ENCODE results near the gene LRIG3.

LRIG3 gene

GRCh38 chr12:58920102-58920960 lies at the start of gene LRIG3:
Gene LRIG3, minus strand, starts transcription at chr12:58920504. Its CDS starts 269 bp downstream, at chr12:58920235.
- H2AFZ ChIP-seq (ENCODE audit: low read depth, low read length), result peak within 1 kb of the TSS; percentile 92
- no peaks in the 10 kb centered on the region for H3K27me3 ChIP-seq (ENCODE audit: insufficient read depth, low read length)
- peaks cover 25% of the 10 kb centered on the region for H3K4me1 ChIP-seq (ENCODE audit: insufficient read depth, low read length)
- H3K4me3 ChIP-seq (ENCODE audit: low read length), result peak within 1 kb of the TSS; percentile 68
- no peaks in the 10 kb centered on the region for H3K36me3 ChIP-seq (ENCODE audit: insufficient read depth, low read length)
- H3K9me3 ChIP-seq (ENCODE audit: low read length), result no peaks in the 10 kb centered on the region

DNA sequence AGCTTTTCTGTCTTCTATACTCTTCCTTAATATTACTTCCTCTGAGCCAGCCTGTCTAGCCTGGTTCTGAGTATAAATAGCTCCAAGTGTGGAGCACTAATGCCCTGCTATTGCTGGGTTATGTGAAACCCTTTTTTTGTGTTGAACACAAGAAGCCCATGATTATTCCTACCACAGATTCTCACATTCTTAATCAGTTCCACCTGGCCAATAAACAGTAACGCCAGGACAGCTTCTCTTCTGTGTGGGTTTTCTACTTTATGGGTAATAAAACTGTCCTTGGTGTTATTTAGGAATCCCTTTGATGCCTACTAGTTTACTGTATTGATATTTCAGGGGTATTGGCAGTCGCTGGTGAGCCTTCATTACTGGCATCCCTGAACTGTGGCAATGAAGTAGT lies 48.9 kb upstream of the LRIG3 start:
- Histone ChIP-seq H3K4me3 (ENCODE audit: low read length) (no peak overlapping the region), H3K4me1 (ENCODE audit: insufficient read depth, low read length) (no peaks in the 10 kb centered on the region), H2AFZ (ENCODE audit: low read depth, low read length) (no peak overlapping the region), H3K27me3 (ENCODE audit: insufficient read depth, low read length) (no peaks in the 10 kb centered on the region), H3K9me3 (ENCODE audit: low read length) (no peaks in the 10 kb centered on the region), H3K36me3 (ENCODE audit: insufficient read depth, low read length) (no peaks in the 10 kb centered on the region)

GRCh38 chr12:58967561-58967960 lies 47.3 kb upstream of the LRIG3 start:
- no peak overlapping the region for H3K4me3 ChIP-seq (ENCODE audit: low read length)
- no peaks in the 10 kb centered on the region for H3K36me3 ChIP-seq (ENCODE audit: insufficient read depth, low read length)
- H2AFZ ChIP-seq (ENCODE audit: low read depth, low read length), result no peak overlapping the region
- H3K4me1 ChIP-seq (ENCODE audit: insufficient read depth, low read length), result no peaks in the 10 kb centered on the region
- H3K27me3 ChIP-seq (ENCODE audit: insufficient read depth, low read length), result no peaks in the 10 kb centered on the region
- no peaks in the 10 kb centered on the region for H3K9me3 ChIP-seq (ENCODE audit: low read length)

DNA sequence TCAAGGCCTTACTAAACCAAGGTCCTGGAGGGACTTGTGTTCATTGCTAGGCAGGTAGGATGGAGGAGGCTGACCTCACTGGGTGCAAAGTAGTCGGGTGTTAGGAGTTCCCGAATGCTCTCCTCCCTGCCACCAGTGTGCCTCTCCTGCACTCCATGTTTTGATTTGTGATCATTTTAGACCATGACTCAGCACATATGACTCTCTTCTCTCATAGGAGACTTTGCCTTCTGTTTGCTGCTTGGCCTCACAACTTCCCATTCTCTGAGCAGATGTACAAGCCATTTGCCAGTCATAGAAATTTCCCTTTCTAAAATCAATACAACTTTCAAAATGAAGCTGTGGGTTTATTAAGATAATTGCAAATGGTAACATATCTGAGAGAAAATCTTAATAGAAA lies 46.6 kb upstream of the LRIG3 start:
- Histone ChIP-seq H3K4me3 (ENCODE audit: low read length) (no peak overlapping the region), H3K27me3 (ENCODE audit: insufficient read depth, low read length) (no peaks in the 10 kb centered on the region), H2AFZ (ENCODE audit: low read depth, low read length) (no peak overlapping the region), H3K36me3 (ENCODE audit: insufficient read depth, low read length) (no peaks in the 10 kb centered on the region), H3K4me1 (ENCODE audit: insufficient read depth, low read length) (no peaks in the 10 kb centered on the region), H3K9me3 (ENCODE audit: low read length) (no peaks in the 10 kb centered on the region)

- no peaks in the 10 kb centered on the region for H3K27me3 ChIP-seq (ENCODE audit: insufficient read depth, low read length)
- H2AFZ ChIP-seq (ENCODE audit: low read depth, low read length), result no peak overlapping the region
- H3K4me1 ChIP-seq (ENCODE audit: insufficient read depth, low read length), result peaks cover 4% of the 10 kb centered on the region
- H3K36me3 ChIP-seq (ENCODE audit: insufficient read depth, low read length), result no peaks in the 10 kb centered on the region
- no peaks in the 10 kb centered on the region for H3K9me3 ChIP-seq (ENCODE audit: low read length)
- H3K4me3 ChIP-seq (ENCODE audit: low read length), result no peak overlapping the region
Measured at GRCh38 chr12:58965568-58965967, 45.3 kb upstream of the LRIG3 start.

DNA sequence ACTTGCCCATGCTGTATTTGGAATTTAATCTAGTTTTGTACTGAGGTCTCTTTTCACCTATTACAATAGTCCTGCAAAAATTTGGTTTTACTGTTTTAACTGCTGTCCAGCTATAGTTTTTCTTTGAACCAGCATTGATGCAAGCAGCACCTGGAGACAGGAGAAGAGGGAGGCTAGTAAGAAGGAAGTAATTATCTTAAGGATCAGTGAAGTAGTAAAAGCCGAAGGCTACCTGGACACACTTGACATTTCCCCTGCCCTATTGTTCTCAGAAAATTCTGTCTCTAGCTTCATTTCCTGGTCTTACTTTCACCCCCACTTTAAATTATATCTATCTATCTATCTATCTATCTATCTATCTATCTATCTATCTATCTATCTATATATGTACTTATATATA lies 43.5 kb upstream of the LRIG3 start:
- Histone ChIP-seq H3K27me3 (ENCODE audit: insufficient read depth, low read length) (no peaks in the 10 kb centered on the region), H3K36me3 (ENCODE audit: insufficient read depth, low read length) (no peaks in the 10 kb centered on the region), H3K4me3 (ENCODE audit: low read length) (no peak overlapping the region), H2AFZ (ENCODE audit: low read depth, low read length) (no peak overlapping the region), H3K4me1 (ENCODE audit: insufficient read depth, low read length) (peaks cover 4% of the 10 kb centered on the region), H3K9me3 (ENCODE audit: low read length) (no peaks in the 10 kb centered on the region)

- Histone ChIP-seq H3K36me3 (ENCODE audit: insufficient read depth, low read length) (no peaks in the 10 kb centered on the region), H3K9me3 (ENCODE audit: low read length) (no peaks in the 10 kb centered on the region), H3K27me3 (ENCODE audit: insufficient read depth, low read length) (no peaks in the 10 kb centered on the region), H3K4me3 (ENCODE audit: low read length) (no peak overlapping the region), H3K4me1 (ENCODE audit: insufficient read depth, low read length) (peaks cover 4% of the 10 kb centered on the region), H2AFZ (ENCODE audit: low read depth, low read length) (no peak overlapping the region)
Measured at GRCh38 chr12:58961906-58962305, 41.6 kb upstream of the LRIG3 start.

GRCh38 chr12:58961166-58961565 lies 40.9 kb upstream of the LRIG3 start:
- H3K4me1 ChIP-seq (ENCODE audit: insufficient read depth, low read length), result peaks cover 4% of the 10 kb centered on the region
- H2AFZ ChIP-seq (ENCODE audit: low read depth, low read length), result no peak overlapping the region
- H3K27me3 ChIP-seq (ENCODE audit: insufficient read depth, low read length), result no peaks in the 10 kb centered on the region
- H3K4me3 ChIP-seq (ENCODE audit: low read length), result no peak overlapping the region
- H3K9me3 ChIP-seq (ENCODE audit: low read length), result no peaks in the 10 kb centered on the region
- H3K36me3 ChIP-seq (ENCODE audit: insufficient read depth, low read length), result no peaks in the 10 kb centered on the region

DNA sequence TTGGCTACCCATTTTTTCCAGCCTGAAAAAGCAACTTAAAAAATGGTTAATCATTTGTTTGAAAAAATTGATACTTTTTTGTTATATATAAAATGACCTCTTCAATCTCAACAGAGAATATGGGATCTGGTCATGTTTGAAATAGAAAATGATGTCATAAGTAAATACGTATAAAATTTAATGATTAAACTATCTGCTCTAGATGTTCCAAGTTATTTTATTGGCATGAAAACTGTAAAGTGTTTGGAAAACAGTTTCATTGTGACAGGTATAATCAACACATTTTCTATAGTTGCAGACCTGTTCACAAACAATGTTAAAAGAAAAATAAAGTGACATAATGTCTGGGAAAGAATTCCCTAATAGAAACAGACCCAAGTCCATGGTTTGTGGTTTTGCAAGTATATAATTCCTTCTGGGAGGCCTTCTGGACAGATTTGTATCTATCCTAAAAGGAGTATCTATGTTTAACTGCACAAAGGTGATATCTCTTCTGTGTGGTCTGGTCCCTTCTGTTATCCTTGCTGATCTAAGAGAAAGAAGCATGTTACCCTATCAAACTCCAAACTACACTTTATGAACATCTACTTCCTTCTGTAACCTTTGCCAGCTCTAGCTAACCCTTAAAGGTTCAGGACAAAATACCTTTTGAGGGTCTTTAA lies 39.5 kb upstream of the LRIG3 start:
- Histone ChIP-seq H3K9me3 (ENCODE audit: low read length) (no peaks in the 10 kb centered on the region), H2AFZ (ENCODE audit: low read depth, low read length) (no peak overlapping the region), H3K4me1 (ENCODE audit: insufficient read depth, low read length) (peaks cover 4% of the 10 kb centered on the region), H3K27me3 (ENCODE audit: insufficient read depth, low read length) (no peaks in the 10 kb centered on the region), H3K36me3 (ENCODE audit: insufficient read depth, low read length) (no peaks in the 10 kb centered on the region), H3K4me3 (ENCODE audit: low read length) (no peak overlapping the region)

GRCh38 chr12:58957298-58957697 lies 37.0 kb upstream of the LRIG3 start:
- no peaks in the 10 kb centered on the region for H3K36me3 ChIP-seq (ENCODE audit: insufficient read depth, low read length)
- H3K4me3 ChIP-seq (ENCODE audit: low read length), result no peak overlapping the region
- H3K27me3 ChIP-seq (ENCODE audit: insufficient read depth, low read length), result no peaks in the 10 kb centered on the region
- no peak overlapping the region for H2AFZ ChIP-seq (ENCODE audit: low read depth, low read length)
- H3K9me3 ChIP-seq (ENCODE audit: low read length), result no peaks in the 10 kb centered on the region
- peaks cover 4% of the 10 kb centered on the region for H3K4me1 ChIP-seq (ENCODE audit: insufficient read depth, low read length)

DNA sequence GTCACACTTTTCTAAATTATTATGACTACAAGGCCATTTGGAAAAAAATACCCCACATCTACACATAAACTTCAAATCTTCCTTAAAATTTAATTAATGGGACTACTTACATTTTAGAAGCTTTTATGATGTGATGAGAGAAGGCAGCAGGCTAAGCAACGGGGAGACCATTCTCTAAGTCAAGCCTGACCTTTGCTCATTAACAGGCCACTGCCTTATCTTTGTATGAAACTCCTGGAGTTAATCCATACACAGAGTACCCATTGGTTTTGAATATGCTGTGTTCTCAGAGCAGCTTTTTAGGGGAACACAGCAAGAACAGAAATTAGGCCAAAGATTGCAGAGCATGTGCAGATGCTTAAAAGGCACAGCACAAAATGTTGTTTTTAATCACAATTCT lies 35.5 kb upstream of the LRIG3 start:
- Histone ChIP-seq H2AFZ (ENCODE audit: low read depth, low read length) (no peak overlapping the region), H3K27me3 (ENCODE audit: insufficient read depth, low read length) (no peaks in the 10 kb centered on the region), H3K4me1 (ENCODE audit: insufficient read depth, low read length) (no peaks in the 10 kb centered on the region), H3K4me3 (ENCODE audit: low read length) (no peak overlapping the region), H3K36me3 (ENCODE audit: insufficient read depth, low read length) (no peaks in the 10 kb centered on the region), H3K9me3 (ENCODE audit: low read length) (no peaks in the 10 kb centered on the region)

- H3K36me3 ChIP-seq (ENCODE audit: insufficient read depth, low read length), result no peaks in the 10 kb centered on the region
- no peak overlapping the region for H2AFZ ChIP-seq (ENCODE audit: low read depth, low read length)
- no peaks in the 10 kb centered on the region for H3K4me1 ChIP-seq (ENCODE audit: insufficient read depth, low read length)
- no peaks in the 10 kb centered on the region for H3K27me3 ChIP-seq (ENCODE audit: insufficient read depth, low read length)
- no peak overlapping the region for H3K4me3 ChIP-seq (ENCODE audit: low read length)
- H3K9me3 ChIP-seq (ENCODE audit: low read length), result no peaks in the 10 kb centered on the region
Measured at GRCh38 chr12:58954002-58954401, 33.7 kb upstream of the LRIG3 start.

DNA sequence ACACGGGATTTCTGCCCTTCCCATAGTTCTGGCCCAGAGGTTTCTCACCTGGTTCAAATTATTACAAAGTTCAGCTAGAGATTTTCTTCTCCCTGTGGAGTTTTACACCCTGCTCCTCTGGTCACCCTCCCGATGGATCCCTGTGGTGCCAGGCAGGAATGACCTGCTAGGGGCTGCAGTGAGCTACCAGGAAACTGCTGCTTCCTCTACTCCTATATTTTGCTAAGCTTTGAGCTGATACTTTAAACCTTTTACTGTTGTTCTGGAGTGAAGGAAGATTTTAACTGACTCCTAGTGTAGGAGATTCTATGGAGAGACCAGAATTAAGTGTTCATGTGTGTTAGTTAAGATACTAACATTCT lies 30.4 kb upstream of the LRIG3 start:
- Histone ChIP-seq H3K4me1 (ENCODE audit: insufficient read depth, low read length) (no peaks in the 10 kb centered on the region), H3K27me3 (ENCODE audit: insufficient read depth, low read length) (no peaks in the 10 kb centered on the region), H2AFZ (ENCODE audit: low read depth, low read length) (no peak overlapping the region), H3K36me3 (ENCODE audit: insufficient read depth, low read length) (no peaks in the 10 kb centered on the region), H3K9me3 (ENCODE audit: low read length) (no peaks in the 10 kb centered on the region), H3K4me3 (ENCODE audit: low read length) (no peak overlapping the region)
